SK-N-SH (cell line): ENCODE results near the gene BSCL2. TPM values are rescaled to one million over a fixed set of nuclear protein-coding genes. Genes with fewer than 3 reads are reported as not detected.

Experiments used
- CTCF ChIA-PET: fragments of 300-600, 350-600 bp; formaldehyde crosslinking; extraction: SDS; loops from one replicate; lab custom pipeline; 2021; lab: Yijun Ruan, JAX
- POLR2A ChIA-PET: fragments of 350-600 bp; sonication (Branson Sonifier 250); formaldehyde crosslinking; extraction: SDS; loops from one replicate; lab custom pipeline; 2020; ENCODE audit warnings: antibody characterized with exemption, inconsistent platforms; lab: Yijun Ruan, JAX
- DNase-seq: peaks from one replicate; pipeline ENCODE4 v3.0.0; 2012
- H2AFZ ChIP-seq: fragments of 200-600 bp; sonication (generic); 2 replicates; pipeline ENCODE4 v1.8.1; 2016; ENCODE audit warnings: antibody characterized with exemption, mild to moderate bottlenecking, low read depth
- H3F3A ChIP-seq: fragments of 200-600 bp; sonication (generic); replicated peaks from 2 replicates; pipeline ENCODE3; 2016; ENCODE audit warnings: antibody characterized with exemption, mild to moderate bottlenecking; ENCODE audit not compliant: insufficient read depth
- H3K27ac ChIP-seq, 2 experiments: fragments of 200-500 bp in 1 of 2; fragments of 200-600 bp in 1 of 2; sonication (Bioruptor generic) in 1 of 2; sonication (generic), shearing (Covaris generic) in 1 of 2; 2 replicates each; pipeline versions ENCODE4 v1.5.1 to v1.6.1; 2014 to 2016; ENCODE audit warnings: low read depth in 2 of 2, inconsistent platforms in 1 of 2, low read length in 1 of 2, mild to moderate bottlenecking in 1 of 2, mixed read lengths in 1 of 2
- H3K27me3 ChIP-seq: fragments of 200-600 bp; sonication (generic), shearing (Covaris generic); 2 replicates; pipeline ENCODE4 v1.6.1; 2016; ENCODE audit warnings: mixed run types; ENCODE audit not compliant: insufficient read depth
- H3K36me3 ChIP-seq, 2 experiments: fragments of 200-500 bp in 1 of 2; fragments of 200-600 bp in 1 of 2; sonication (Bioruptor generic) in 1 of 2; sonication (generic) in 1 of 2; replicated peaks in 1 of 2; 2 replicates each; pipeline versions ENCODE3 to v1.5.1; 2014 to 2016; ENCODE audit warnings: low read length in 1 of 2, mild to moderate bottlenecking in 1 of 2; ENCODE audit not compliant: insufficient read depth in 2 of 2, control insufficient read depth in 1 of 2
- H3K4me1 ChIP-seq, 2 experiments: fragments of 200-500 bp in 1 of 2; fragments of 200-600 bp in 1 of 2; sonication (Bioruptor generic) in 1 of 2; sonication (generic), shearing (Covaris generic) in 1 of 2; 2 replicates each; pipeline versions ENCODE4 v1.5.1 to v1.6.1; 2014 to 2016; ENCODE audit warnings: low read depth in 1 of 2, low read length in 1 of 2, mixed run types in 1 of 2; ENCODE audit not compliant: insufficient read depth in 2 of 2, control insufficient read depth in 1 of 2
- H3K4me2 ChIP-seq: fragments of 200-600 bp; sonication (generic), shearing (Covaris generic); 2 replicates; pipeline ENCODE4 v1.6.1; 2017; ENCODE audit warnings: mixed run types
- H3K4me3 ChIP-seq, 2 experiments: fragments of 200-500 bp in 1 of 2; fragments of 200-600 bp in 1 of 2; sonication (Bioruptor generic) in 1 of 2; sonication (generic), shearing (Covaris generic) in 1 of 2; 2 replicates each; pipeline versions ENCODE4 v1.5.1 to v1.8.1; 2014 to 2016; ENCODE audit warnings: low read depth in 2 of 2, inconsistent platforms in 1 of 2, low read length in 1 of 2, mild to moderate bottlenecking in 1 of 2, mixed read lengths in 1 of 2, moderate library complexity in 1 of 2
- H3K79me2 ChIP-seq: fragments of 200-600 bp; sonication (generic); 2 replicates; pipeline ENCODE4 v1.8.1; 2017; ENCODE audit warnings: mild to moderate bottlenecking; ENCODE audit not compliant: insufficient read depth
- H3K9ac ChIP-seq: fragments of 200-600 bp; sonication (generic); 2 replicates; pipeline ENCODE4 v1.6.1; 2017; ENCODE audit warnings: mixed run types
- H3K9me2 ChIP-seq: fragments of 200-600 bp; sonication (generic); 2 replicates; pipeline ENCODE4 v1.6.1; 2017; ENCODE audit warnings: mixed run types
- H3K9me3 ChIP-seq: fragments of 200-600 bp; sonication (generic); 2 replicates; pipeline ENCODE4 v1.6.1; 2017; ENCODE audit warnings: mixed run types, mild to moderate bottlenecking, moderate library complexity
- H4K20me1 ChIP-seq: fragments of 200-600 bp; sonication (generic); 2 replicates; pipeline ENCODE4 v1.6.1; 2017; ENCODE audit warnings: mild to moderate bottlenecking, mixed run types; ENCODE audit not compliant: insufficient read depth
- FOXJ3 ChIP-seq: sonication (generic); formaldehyde crosslinking; IDR thresholded peaks from 2 replicates; pipeline ENCODE4 v1.5.1; 2020; ENCODE audit warnings: mild to moderate bottlenecking, missing genetic modification reagents
- FOXM1 ChIP-seq: IDR thresholded peaks from 2 replicates; pipeline ENCODE4 v1.4.0; 2012; ENCODE audit warnings: low read depth, mild to moderate bottlenecking
- GABPA ChIP-seq: IDR thresholded peaks from 2 replicates; pipeline ENCODE4 v1.4.0; 2012; ENCODE audit warnings: low read depth, mild to moderate bottlenecking
- GATA2 ChIP-seq: sonication (generic); formaldehyde crosslinking; IDR thresholded peaks from 2 replicates; pipeline ENCODE4 v1.5.0; 2020; ENCODE audit warnings: mild to moderate bottlenecking, missing genetic modification reagents
- MXI1 ChIP-seq: IDR thresholded peaks from 2 replicates; pipeline ENCODE4 v1.6.1; 2012; ENCODE audit warnings: mild to moderate bottlenecking, low read depth, low read length, improper control_type of control experiment
- NRF1 ChIP-seq: IDR thresholded peaks from 2 replicates; pipeline ENCODE4 v1.6.1; 2012; ENCODE audit warnings: low read depth, mild to moderate bottlenecking, low read length
- RCOR1 ChIP-seq: fragments of 150-350 bp; IDR thresholded peaks from 2 replicates; pipeline ENCODE4 v1.6.1; 2017; ENCODE audit warnings: antibody characterized with exemption, low read length
- TAF1 ChIP-seq: IDR thresholded peaks from 2 replicates; pipeline ENCODE4 v1.6.1; 2012; ENCODE audit warnings: low read depth, mild to moderate bottlenecking, low read length, moderate library complexity, borderline replicate concordance
- WGBS: methylation state at CpG from one replicate; pipeline ENCODE4 v1.1.6; 2017; ENCODE audit warnings: low lambda C conversion rate; 5-methylcytosine and 5-hydroxymethylcytosine counted together
- polyA plus RNA-seq, 3 experiments: library from polyadenylated mRNA; depleted of rRNA; stranded (reverse); fragments of >200 nt; gene quantifications; 2 replicates each; pipeline ENCODE4 v1.2.3, GENCODE V29; 2012
- TF ChIP-seq, protein P1 (sequence below): fragments of 200-600 bp; sonication (generic); IDR thresholded peaks from 2 replicates; pipeline ENCODE4 v1.6.1; 2017; ENCODE audit warnings: antibody characterized with exemption, mild to moderate bottlenecking, moderate library complexity
- TF ChIP-seq, protein P2 (sequence below): fragments of 150-350 bp; IDR thresholded peaks from 2 replicates; pipeline ENCODE4 v1.6.1; 2017; ENCODE audit warnings: antibody characterized with exemption, low read length, low read depth, borderline replicate concordance

The BSCL2 gene
- polyA plus RNA-seq, 1 of the 3 experiments (the other 2 are of a cell fraction): 81.5 TPM

GRCh38 chr11:62646825-62647608, 60.2 kb downstream of the BSCL2 start:
- CTCF ChIA-PET: interaction anchor here (1.5 to 2.4 kb wide), 4 partner anchors 18 to 252 kb away, joined by 4 to 10 read pairs (median 4); partner anchors contain the start of genes C11orf98, CSKMT, SLC3A2 and TUT1
- H3K79me2 ChIP-seq: peaks cover 63% of the 10 kb centered on the region
- 0 out of 2 replicates have a peak overlapping the region, but pooled peaks have one; percentile 33 for H3K4me2 ChIP-seq
- DNase-seq: peak; percentile 43
- H2AFZ ChIP-seq: no peak overlapping the region
- H3K27me3 ChIP-seq: no peaks in the 10 kb centered on the region
- no peak overlapping the region for H3K9ac ChIP-seq
- no peaks in the 10 kb centered on the region for H3K9me2 ChIP-seq
- no peak for TF ChIP-seq RCOR1
- no peak for TF ChIP-seq FOXJ3 (CRISPR knock-in tag)
- no peak for TF ChIP-seq FOXM1
- TF ChIP-seq NRF1: no peak
- TF ChIP-seq, protein P1, sequence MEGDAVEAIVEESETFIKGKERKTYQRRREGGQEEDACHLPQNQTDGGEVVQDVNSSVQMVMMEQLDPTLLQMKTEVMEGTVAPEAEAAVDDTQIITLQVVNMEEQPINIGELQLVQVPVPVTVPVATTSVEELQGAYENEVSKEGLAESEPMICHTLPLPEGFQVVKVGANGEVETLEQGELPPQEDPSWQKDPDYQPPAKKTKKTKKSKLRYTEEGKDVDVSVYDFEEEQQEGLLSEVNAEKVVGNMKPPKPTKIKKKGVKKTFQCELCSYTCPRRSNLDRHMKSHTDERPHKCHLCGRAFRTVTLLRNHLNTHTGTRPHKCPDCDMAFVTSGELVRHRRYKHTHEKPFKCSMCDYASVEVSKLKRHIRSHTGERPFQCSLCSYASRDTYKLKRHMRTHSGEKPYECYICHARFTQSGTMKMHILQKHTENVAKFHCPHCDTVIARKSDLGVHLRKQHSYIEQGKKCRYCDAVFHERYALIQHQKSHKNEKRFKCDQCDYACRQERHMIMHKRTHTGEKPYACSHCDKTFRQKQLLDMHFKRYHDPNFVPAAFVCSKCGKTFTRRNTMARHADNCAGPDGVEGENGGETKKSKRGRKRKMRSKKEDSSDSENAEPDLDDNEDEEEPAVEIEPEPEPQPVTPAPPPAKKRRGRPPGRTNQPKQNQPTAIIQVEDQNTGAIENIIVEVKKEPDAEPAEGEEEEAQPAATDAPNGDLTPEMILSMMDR: no peak
- TF ChIP-seq GATA2 (CRISPR knock-in tag): no peak
- TF ChIP-seq, protein P2, sequence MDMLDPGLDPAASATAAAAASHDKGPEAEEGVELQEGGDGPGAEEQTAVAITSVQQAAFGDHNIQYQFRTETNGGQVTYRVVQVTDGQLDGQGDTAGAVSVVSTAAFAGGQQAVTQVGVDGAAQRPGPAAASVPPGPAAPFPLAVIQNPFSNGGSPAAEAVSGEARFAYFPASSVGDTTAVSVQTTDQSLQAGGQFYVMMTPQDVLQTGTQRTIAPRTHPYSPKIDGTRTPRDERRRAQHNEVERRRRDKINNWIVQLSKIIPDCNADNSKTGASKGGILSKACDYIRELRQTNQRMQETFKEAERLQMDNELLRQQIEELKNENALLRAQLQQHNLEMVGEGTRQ: no peak
- TF ChIP-seq GABPA: no peak
- no peak for TF ChIP-seq TAF1
- no peak for TF ChIP-seq MXI1
- 0 out of 2 replicates have a peak, but pooled peaks cover 5% of the 10 kb centered on the region for H4K20me1 ChIP-seq
- POLR2A ChIA-PET: interaction anchor here (0.7 to 7.3 kb wide), 9 partner anchors 8 to 194 kb away, joined by 3 to 52 read pairs (median 6); partner anchors contain the start of genes B3GAT3, C11orf98, CSKMT and LBHD1
- H3K4me1 ChIP-seq: peaks cover 7 to 10% of the 10 kb centered on the region in 2 experiments; a peak in 2 of 4 replicates
- WGBS: 48% methylated on average over 17 of the region's 32 CpGs
- H3K27ac ChIP-seq: no peak overlapping the region
- H3F3A ChIP-seq: peaks cover 5% of the 10 kb centered on the region
- peaks cover 21 to 31% of the 10 kb centered on the region in 2 experiments for H3K36me3 ChIP-seq
- H3K9me3 ChIP-seq: no peaks in the 10 kb centered on the region
- no peak overlapping the region for H3K4me3 ChIP-seq
